H9 (cell line): ENCODE results near the gene BARX2. TPM values are rescaled to one million over a fixed set of nuclear protein-coding genes. Genes with fewer than 3 reads are reported as not detected.

Source experiments
- DNase-seq: peaks from one replicate; pipeline ENCODE4 v3.0.0-alpha.2; 2017
- H2AFZ ChIP-seq: one replicate; pipeline ENCODE4 v1.6.1; 2013; ENCODE audit warnings: mild to moderate bottlenecking, low read length, control low read depth, moderate library complexity
- H2AK5ac ChIP-seq: 2 replicates; pipeline ENCODE4 v1.6.1; 2013; ENCODE audit warnings: low read length, control low read depth, mixed read lengths; ENCODE audit not compliant: insufficient read length
- H2BK120ac ChIP-seq: one replicate; pipeline ENCODE4 v1.6.1; 2013; ENCODE audit warnings: low read depth, mild to moderate bottlenecking, low read length, control low read depth, inconsistent platforms; ENCODE audit not compliant: poor library complexity, severe bottlenecking
- H2BK12ac ChIP-seq: 2 replicates; pipeline ENCODE4 v1.6.1; 2013; ENCODE audit warnings: low read length, control low read depth, mixed read lengths, low read depth; ENCODE audit not compliant: insufficient read length
- H2BK15ac ChIP-seq: 2 replicates; pipeline ENCODE4 v1.6.1; 2013; ENCODE audit warnings: low read depth, low read length, control low read depth
- H2BK20ac ChIP-seq: one replicate; pipeline ENCODE4 v1.6.1; 2013; ENCODE audit warnings: low read depth, mild to moderate bottlenecking, low read length, control low read depth, inconsistent platforms; ENCODE audit not compliant: poor library complexity, severe bottlenecking
- H2BK5ac ChIP-seq: 2 replicates; pipeline ENCODE4 v1.6.1; 2013; ENCODE audit warnings: low read length, control low read depth, mixed read lengths; ENCODE audit not compliant: insufficient read length
- H3K14ac ChIP-seq: 2 replicates; pipeline ENCODE4 v1.6.1; 2013; ENCODE audit warnings: low read length, control low read depth; ENCODE audit not compliant: insufficient read depth
- H3K18ac ChIP-seq: 2 replicates; pipeline ENCODE4 v1.6.1; 2013; ENCODE audit warnings: low read depth, mild to moderate bottlenecking, mixed read lengths, low read length, control low read depth; ENCODE audit not compliant: insufficient read length
- H3K23ac ChIP-seq: 2 replicates; pipeline ENCODE4 v1.6.1; 2013; ENCODE audit warnings: low read length, control low read depth, mixed read lengths, low read depth; ENCODE audit not compliant: insufficient read length
- H3K23me2 ChIP-seq: 2 replicates; pipeline ENCODE4 v1.6.1; 2013; ENCODE audit warnings: low read depth, mild to moderate bottlenecking, mixed read lengths, low read length, control low read depth; ENCODE audit not compliant: insufficient read length, poor library complexity, severe bottlenecking
- H3K27ac ChIP-seq: 2 replicates; pipeline ENCODE4 v1.5.1; 2013; ENCODE audit warnings: low read length, control low read depth, mixed read lengths, low read depth; ENCODE audit not compliant: insufficient read length
- H3K27me3 ChIP-seq: 2 replicates; pipeline ENCODE4 v1.6.1; 2013; ENCODE audit warnings: low read length, control low read depth, inconsistent platforms; ENCODE audit not compliant: insufficient read depth
- H3K4ac ChIP-seq: 2 replicates; pipeline ENCODE4 v1.6.1; 2013; ENCODE audit warnings: low read depth, mild to moderate bottlenecking, control low read depth, inconsistent platforms, low read length, moderate library complexity
- H3K4me1 ChIP-seq: 2 replicates; pipeline ENCODE4 v1.6.1; 2013; ENCODE audit warnings: low read length, control low read depth, inconsistent platforms; ENCODE audit not compliant: insufficient read depth
- H3K4me2 ChIP-seq: 2 replicates; pipeline ENCODE4 v1.6.1; 2013; ENCODE audit warnings: low read length, control low read depth, mixed read lengths; ENCODE audit not compliant: insufficient read length, insufficient read depth
- H3K56ac ChIP-seq: 2 replicates; pipeline ENCODE4 v1.6.1; 2013; ENCODE audit warnings: low read depth, mild to moderate bottlenecking, mixed read lengths, low read length, control low read depth; ENCODE audit not compliant: insufficient read length
- H3K79me1 ChIP-seq: 2 replicates; pipeline ENCODE4 v1.6.1; 2013; ENCODE audit warnings: low read depth, mild to moderate bottlenecking, moderate library complexity, low read length, control low read depth, inconsistent platforms; ENCODE audit not compliant: insufficient read depth, poor library complexity, severe bottlenecking
- H3K79me2 ChIP-seq: 2 replicates; pipeline ENCODE4 v1.6.1; 2013; ENCODE audit warnings: low read length, control low read depth, inconsistent platforms; ENCODE audit not compliant: insufficient read depth
- H3K9ac ChIP-seq: 2 replicates; pipeline ENCODE4 v1.6.1; 2013; ENCODE audit warnings: low read length, control low read depth, mixed read lengths; ENCODE audit not compliant: insufficient read length; ENCODE audit errors: extremely low read depth
- H3K9me3 ChIP-seq: one replicate; pipeline ENCODE4 v1.6.1; 2013; ENCODE audit warnings: low read depth, low read length, inconsistent platforms; ENCODE audit not compliant: control insufficient read depth
- H3T11ph ChIP-seq: one replicate; pipeline ENCODE4 v1.6.1; 2013; ENCODE audit warnings: mild to moderate bottlenecking, low read length, control low read depth, inconsistent platforms
- H4K20me1 ChIP-seq: one replicate; pipeline ENCODE4 v1.6.1; 2013; ENCODE audit not compliant: control insufficient read depth, insufficient read length, insufficient read depth
- H4K5ac ChIP-seq: 2 replicates; pipeline ENCODE4 v1.6.1; 2013; ENCODE audit warnings: low read depth, mild to moderate bottlenecking, mixed read lengths, low read length, control low read depth; ENCODE audit not compliant: insufficient read length
- H4K8ac ChIP-seq: replicated peaks from 2 replicates; pipeline ENCODE4 v1.6.1; 2013; ENCODE audit warnings: low read length, control low read depth, mixed read lengths, low read depth; ENCODE audit not compliant: insufficient read length
- H4K91ac ChIP-seq: 2 replicates; pipeline ENCODE4 v1.6.1; 2013; ENCODE audit warnings: low read depth, mild to moderate bottlenecking, moderate library complexity, mixed read lengths, low read length, control low read depth; ENCODE audit not compliant: insufficient read length
- H3K27ac Mint-ChIP-seq, 3 experiments: 2 replicates in 2 of 3; 3 replicates in 1 of 3; pipeline ENCODE4 v1.8.0; 2020 to 2021; ENCODE audit warnings: mixed read lengths in 3 of 3, mild to moderate bottlenecking in 1 of 3, moderate library complexity in 1 of 3
- H3K27me3 Mint-ChIP-seq: 2 replicates; pipeline ENCODE4 v1.8.0; 2021; ENCODE audit warnings: low read depth, mild to moderate bottlenecking, moderate library complexity, mixed read lengths
- H3K36me3 Mint-ChIP-seq, 3 experiments: 2 replicates in 2 of 3; 3 replicates in 1 of 3; pipeline ENCODE4 v1.8.0; 2020 to 2021; ENCODE audit warnings: low read depth in 3 of 3, mixed read lengths in 3 of 3; ENCODE audit not compliant: insufficient read depth in 1 of 3
- H3K4me1 Mint-ChIP-seq, 2 experiments: 2 replicates each; pipeline ENCODE4 v1.8.0; 2020; ENCODE audit warnings: mixed read lengths in 2 of 2
- H3K4me3 Mint-ChIP-seq, 2 experiments: 2 replicates in 1 of 2; 3 replicates in 1 of 2; pipeline ENCODE4 v1.8.0; 2020 to 2021; ENCODE audit warnings: mild to moderate bottlenecking in 2 of 2, mixed read lengths in 2 of 2, moderate library complexity in 1 of 2
- H3K9me3 Mint-ChIP-seq, 2 experiments: 2 replicates in 1 of 2; 3 replicates in 1 of 2; pipeline ENCODE4 v1.8.0; 2020; ENCODE audit warnings: mild to moderate bottlenecking in 2 of 2, mixed read lengths in 2 of 2, moderate library complexity in 1 of 2
- WGBS: extraction: QIAGEN DNeasy Blood & Tissue Kit; methylation state at CpG from one replicate; pipeline ENCODE4 v1.1.7; 2013; ENCODE audit warnings: missing lambda C conversion rate, low lambda C conversion rate, mixed read lengths; ENCODE audit not compliant: insufficient read length; ENCODE audit errors: extremely low coverage; 5-methylcytosine and 5-hydroxymethylcytosine counted together
- total RNA-seq: library from RNA; stranded (reverse); gene quantifications from 2 replicates; pipeline ENCODE4 v1.2.1, GENCODE V29; 2021
- TF ChIP-seq, protein P1 (sequence below): fragments of 200-600 bp; sonication (generic); conservative IDR thresholded peaks from 3 replicates; pipeline ENCODE4 v1.8.0; 2021; ENCODE audit warnings: antibody characterized with exemption, mild to moderate bottlenecking

Gene BARX2
- total RNA-seq, 1 experiment from 2014 or later, result not detected

DNA sequence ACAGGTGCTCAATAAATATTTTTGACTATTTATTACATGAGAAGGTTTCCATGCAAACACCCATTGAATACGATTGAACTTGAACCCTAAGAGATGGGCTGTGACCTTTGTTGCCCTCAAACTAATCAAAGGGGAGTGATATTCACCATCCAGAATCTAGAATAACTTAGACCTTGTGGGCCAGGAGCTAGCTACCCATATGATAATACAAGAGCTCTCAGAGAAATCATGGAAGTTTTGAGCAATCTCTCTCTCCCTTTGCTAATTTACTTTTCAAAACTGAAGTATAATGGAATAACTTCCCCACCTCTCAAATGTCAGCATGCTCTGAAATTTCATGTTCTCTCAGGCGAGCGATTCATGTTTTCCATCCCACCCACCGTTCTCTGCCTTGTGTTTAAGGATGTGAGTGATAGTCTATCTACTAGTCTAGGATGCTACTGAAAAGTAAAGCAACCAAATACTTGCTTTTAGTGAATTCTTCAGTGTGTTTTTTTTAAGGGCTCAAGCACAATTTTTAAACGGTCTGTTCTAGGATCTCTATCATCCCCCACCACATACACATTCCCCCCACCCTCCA, 33.3 kb downstream of the BARX2 start:
- no peak overlapping the region for H3K23ac ChIP-seq
- no peak overlapping the region for H2BK15ac ChIP-seq
- no peaks in the 10 kb centered on the region for H4K20me1 ChIP-seq
- H2BK12ac ChIP-seq, result no peak overlapping the region
- H4K91ac ChIP-seq, result no peak overlapping the region
- no peak overlapping the region for H3K56ac ChIP-seq
- H3T11ph ChIP-seq, result no peak overlapping the region
- no peak overlapping the region for H3K27ac Mint-ChIP-seq
- no peaks in the 10 kb centered on the region for H3K79me2 ChIP-seq
- H3K27ac ChIP-seq, result no peak overlapping the region
- WGBS, result no CpG with 5 or more reads among the region's 5 CpGs
- DNase-seq, result no peak
- no peaks in the 10 kb centered on the region; a peak in 1 of 7 replicates for H3K36me3 Mint-ChIP-seq
- no peaks in the 10 kb centered on the region for H3K79me1 ChIP-seq
- no peaks in the 10 kb centered on the region for H3K23me2 ChIP-seq
- H3K4me2 ChIP-seq, result no peak overlapping the region
- no peaks in the 10 kb centered on the region; a peak in 1 of 5 replicates for H3K9me3 Mint-ChIP-seq
- H3K18ac ChIP-seq, result no peak overlapping the region
- H3K4me1 Mint-ChIP-seq, result no peaks in the 10 kb centered on the region; a peak in 1 of 4 replicates
- TF ChIP-seq, protein P1, sequence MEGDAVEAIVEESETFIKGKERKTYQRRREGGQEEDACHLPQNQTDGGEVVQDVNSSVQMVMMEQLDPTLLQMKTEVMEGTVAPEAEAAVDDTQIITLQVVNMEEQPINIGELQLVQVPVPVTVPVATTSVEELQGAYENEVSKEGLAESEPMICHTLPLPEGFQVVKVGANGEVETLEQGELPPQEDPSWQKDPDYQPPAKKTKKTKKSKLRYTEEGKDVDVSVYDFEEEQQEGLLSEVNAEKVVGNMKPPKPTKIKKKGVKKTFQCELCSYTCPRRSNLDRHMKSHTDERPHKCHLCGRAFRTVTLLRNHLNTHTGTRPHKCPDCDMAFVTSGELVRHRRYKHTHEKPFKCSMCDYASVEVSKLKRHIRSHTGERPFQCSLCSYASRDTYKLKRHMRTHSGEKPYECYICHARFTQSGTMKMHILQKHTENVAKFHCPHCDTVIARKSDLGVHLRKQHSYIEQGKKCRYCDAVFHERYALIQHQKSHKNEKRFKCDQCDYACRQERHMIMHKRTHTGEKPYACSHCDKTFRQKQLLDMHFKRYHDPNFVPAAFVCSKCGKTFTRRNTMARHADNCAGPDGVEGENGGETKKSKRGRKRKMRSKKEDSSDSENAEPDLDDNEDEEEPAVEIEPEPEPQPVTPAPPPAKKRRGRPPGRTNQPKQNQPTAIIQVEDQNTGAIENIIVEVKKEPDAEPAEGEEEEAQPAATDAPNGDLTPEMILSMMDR, result no peak
- no peaks in the 10 kb centered on the region for H3K9me3 ChIP-seq
- no peaks in the 10 kb centered on the region for H3K27me3 ChIP-seq
- H3K4me3 Mint-ChIP-seq, result no peak overlapping the region
- H3K9ac ChIP-seq, result no peak overlapping the region
- H3K4me1 ChIP-seq, result no peaks in the 10 kb centered on the region
- no peak overlapping the region for H2BK5ac ChIP-seq
- H4K8ac ChIP-seq, result no peak overlapping the region
- H3K27me3 Mint-ChIP-seq, result peaks cover 9% of the 10 kb centered on the region
- no peak overlapping the region for H2BK20ac ChIP-seq
- no peak overlapping the region for H3K14ac ChIP-seq
- H2BK120ac ChIP-seq, result no peak overlapping the region
- no peak overlapping the region for H4K5ac ChIP-seq
- H2AK5ac ChIP-seq, result no peak overlapping the region
- H2AFZ ChIP-seq, result no peak overlapping the region
- no peak overlapping the region for H3K4ac ChIP-seq
